RWPE2 (cell line): ENCODE results near the gene PAFAH2.

Source experiments
- ATAC-seq: fragments of 200-7000 bp; cut with Tn5 transposase; 3 replicates; pipeline ENCODE4 v1.9.1; 2021; ENCODE audit warnings: low read depth
- DNase-seq: peaks from one replicate; pipeline ENCODE4 v3.0.0-alpha.2; 2020; ENCODE audit warnings: low spot score
- H3K27ac ChIP-seq: fragments of 450-650 bp; 2 replicates; pipeline ENCODE4 v1.5.1; 2017; ENCODE audit warnings: mild to moderate bottlenecking; ENCODE audit not compliant: poor library complexity, severe bottlenecking
- H3K27me3 ChIP-seq: fragments of 250-450 bp; sonication (Bioruptor Pico); 2 replicates; pipeline ENCODE4 v1.5.1; 2021; ENCODE audit warnings: mild to moderate bottlenecking, moderate library complexity; ENCODE audit not compliant: insufficient read depth, poor library complexity, severe bottlenecking
- H3K36me3 ChIP-seq: fragments of 250-450 bp; sonication (Bioruptor Pico); 2 replicates; pipeline ENCODE4 v1.5.1; 2020; ENCODE audit warnings: low read depth, mild to moderate bottlenecking, moderate library complexity
- H3K4me1 ChIP-seq: fragments of 250-450 bp; sonication (Bioruptor Pico); 2 replicates; pipeline ENCODE4 v1.5.1; 2021; ENCODE audit warnings: mild to moderate bottlenecking, moderate library complexity; ENCODE audit not compliant: insufficient read depth, poor library complexity, severe bottlenecking
- H3K4me3 ChIP-seq: fragments of 250-450 bp; sonication (Bioruptor Pico); 2 replicates; pipeline ENCODE4 v1.5.1; 2021; ENCODE audit warnings: mild to moderate bottlenecking, moderate library complexity; ENCODE audit not compliant: severe bottlenecking
- H3K9me3 ChIP-seq: fragments of 250-450 bp; sonication (Bioruptor Pico); 2 replicates; pipeline ENCODE4 v1.5.1; 2021; ENCODE audit warnings: mild to moderate bottlenecking, moderate library complexity; ENCODE audit not compliant: severe bottlenecking
- TF ChIP-seq, protein P1 (sequence below): fragments of 450-650 bp; IDR thresholded peaks from one replicate; pipeline ENCODE4 v1.5.1; 2017; ENCODE audit warnings: mild to moderate bottlenecking, moderate library complexity; ENCODE audit not compliant: poor library complexity, severe bottlenecking

PAFAH2 gene

GRCh38 chr1:25997828-25998761, at the start of gene PAFAH2:
TSS of gene PAFAH2 (minus strand) at chr1:25998063. CDS start at chr1:25990816, 7,247 bp downstream.
- Histone ChIP-seq H3K36me3 (no peaks in the 10 kb centered on the region), H3K27me3 (no peaks in the 10 kb centered on the region), H3K9me3 (no peaks in the 10 kb centered on the region), H3K4me1 (peaks cover 8% of the 10 kb centered on the region), H3K27ac (peak within 1 kb of the TSS; percentile 45), H3K4me3 (peak within 1 kb of the TSS; percentile 48)
- TF ChIP-seq, protein P1, sequence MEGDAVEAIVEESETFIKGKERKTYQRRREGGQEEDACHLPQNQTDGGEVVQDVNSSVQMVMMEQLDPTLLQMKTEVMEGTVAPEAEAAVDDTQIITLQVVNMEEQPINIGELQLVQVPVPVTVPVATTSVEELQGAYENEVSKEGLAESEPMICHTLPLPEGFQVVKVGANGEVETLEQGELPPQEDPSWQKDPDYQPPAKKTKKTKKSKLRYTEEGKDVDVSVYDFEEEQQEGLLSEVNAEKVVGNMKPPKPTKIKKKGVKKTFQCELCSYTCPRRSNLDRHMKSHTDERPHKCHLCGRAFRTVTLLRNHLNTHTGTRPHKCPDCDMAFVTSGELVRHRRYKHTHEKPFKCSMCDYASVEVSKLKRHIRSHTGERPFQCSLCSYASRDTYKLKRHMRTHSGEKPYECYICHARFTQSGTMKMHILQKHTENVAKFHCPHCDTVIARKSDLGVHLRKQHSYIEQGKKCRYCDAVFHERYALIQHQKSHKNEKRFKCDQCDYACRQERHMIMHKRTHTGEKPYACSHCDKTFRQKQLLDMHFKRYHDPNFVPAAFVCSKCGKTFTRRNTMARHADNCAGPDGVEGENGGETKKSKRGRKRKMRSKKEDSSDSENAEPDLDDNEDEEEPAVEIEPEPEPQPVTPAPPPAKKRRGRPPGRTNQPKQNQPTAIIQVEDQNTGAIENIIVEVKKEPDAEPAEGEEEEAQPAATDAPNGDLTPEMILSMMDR: peak; percentile 97
- ATAC-seq (peak; percentile 99), DNase-seq (peak; percentile 96)

GRCh38 chr1:26047278-26047874, 49.5 kb upstream of the PAFAH2 start:
- DNase-seq: no peak
- H3K4me1 ChIP-seq: no peaks in the 10 kb centered on the region
- no peaks in the 10 kb centered on the region for H3K36me3 ChIP-seq
- peaks cover 52% of the 10 kb centered on the region for H3K27me3 ChIP-seq
- H3K27ac ChIP-seq: no peak overlapping the region
- no peak overlapping the region for H3K4me3 ChIP-seq
- no peaks in the 10 kb centered on the region for H3K9me3 ChIP-seq
- no peak for ATAC-seq
- TF ChIP-seq, protein P1: no peak

DNA sequence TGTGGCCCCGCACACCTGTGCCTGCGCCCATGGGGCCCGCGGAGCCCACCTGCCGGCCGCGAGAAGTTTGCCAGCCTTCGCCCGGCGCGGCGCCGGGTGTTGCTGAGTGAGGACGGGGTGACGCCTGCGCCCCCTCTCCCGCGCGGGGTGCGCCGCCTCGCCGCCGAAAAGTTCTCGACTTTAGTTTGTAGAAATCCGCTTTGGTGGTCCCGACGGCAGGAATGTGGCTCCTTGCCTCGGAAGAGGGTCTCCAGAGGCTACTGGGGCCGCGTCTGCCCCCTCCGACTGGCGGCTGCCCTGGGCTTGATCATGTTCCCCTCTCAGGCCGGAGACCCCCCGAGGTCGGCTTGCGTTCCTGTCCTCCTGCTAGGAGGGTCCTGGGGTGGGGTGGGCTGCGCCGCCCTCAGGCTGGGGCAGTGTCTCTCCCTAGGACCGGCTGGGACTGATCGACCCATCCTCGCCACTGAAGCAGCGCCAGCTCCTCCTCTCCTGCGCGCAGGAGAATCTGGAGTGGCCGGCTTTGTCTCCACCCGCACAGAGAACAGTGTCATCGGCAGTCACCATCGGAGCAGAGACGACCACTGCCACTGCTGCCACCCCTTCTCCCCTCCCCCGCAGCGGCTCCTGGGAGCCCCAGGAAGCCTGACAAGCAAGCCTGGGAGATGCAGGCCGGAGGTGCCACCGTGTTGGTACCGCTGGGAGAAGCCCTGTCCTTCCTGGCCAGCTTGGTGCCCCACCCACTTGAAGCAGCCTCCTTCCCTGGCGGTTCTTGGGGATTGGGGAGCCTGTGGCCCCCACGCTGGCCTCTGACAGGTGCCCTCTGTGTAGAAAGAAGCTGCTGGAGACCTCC, 48.6 kb upstream of the PAFAH2 start:
- Histone ChIP-seq H3K4me3 (peak overlapping the region; percentile 11), H3K27me3 (peaks cover 52% of the 10 kb centered on the region), H3K36me3 (no peaks in the 10 kb centered on the region), H3K9me3 (no peaks in the 10 kb centered on the region), H3K27ac (no peak overlapping the region), H3K4me1 (no peaks in the 10 kb centered on the region)
- TF ChIP-seq, protein P1: no peak
- no peak for DNase-seq
- no peak for ATAC-seq

DNA sequence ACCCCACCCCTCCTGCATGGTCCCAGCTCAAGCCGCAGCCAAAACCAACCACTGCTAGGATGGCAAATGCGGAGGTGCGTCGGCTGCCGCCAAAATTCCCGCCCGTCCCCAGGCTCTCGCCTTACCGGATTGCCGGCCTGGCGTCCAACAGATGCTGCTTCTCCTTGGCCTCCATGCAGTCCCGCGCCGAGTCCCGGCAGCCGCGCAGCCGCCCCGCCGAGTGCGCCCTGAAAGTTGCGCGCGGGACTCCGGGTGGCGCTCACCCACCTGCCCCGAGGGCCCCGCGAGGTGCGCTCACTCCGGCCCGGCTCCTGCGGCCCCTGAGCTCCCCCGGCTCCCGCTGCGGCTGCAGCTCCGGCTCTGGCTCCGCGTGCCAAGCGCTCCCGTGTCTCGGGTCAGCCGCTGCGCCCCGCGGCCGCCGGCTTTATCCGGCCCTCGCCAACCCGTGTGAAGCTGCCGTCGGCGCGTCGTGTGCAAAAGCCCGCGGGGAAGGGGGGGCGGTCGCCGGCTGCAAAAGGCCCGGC, 47.9 kb upstream of the PAFAH2 start, which contains the start of gene SLC30A2:
SLC30A2 (minus strand) TSS at position 397 of the 524 bp plus-strand sequence; CDS start at position 175, 222 bp downstream.
- Histone ChIP-seq H3K4me1 (no peaks in the 10 kb centered on the region), H3K9me3 (no peaks in the 10 kb centered on the region), H3K36me3 (no peaks in the 10 kb centered on the region), H3K27me3 (peaks cover 52% of the 10 kb centered on the region), H3K27ac (no peak within 1 kb of the TSS), H3K4me3 (peak within 1 kb of the TSS; percentile 11)
- TF ChIP-seq, protein P1: no peak
- ATAC-seq: peak; percentile 51
- DNase-seq: no peak
